Dermis blood vessel endothelial cell (primary cell): Measurements from ENCODE around the gene CNTNAP2. TPM values are rescaled to one million over a fixed set of nuclear protein-coding genes. Genes with fewer than 3 reads are reported as not detected.

Experiments used
- DNase-seq: peaks from one replicate; pipeline ENCODE4 v3.0.0; 2010
- total RNA-seq: library from RNA; depleted of rRNA; stranded (reverse); fragments of >200 nt; gene quantifications from 2 replicates; pipeline ENCODE4 v1.2.3, GENCODE V29; 2014

The CNTNAP2 gene
- total RNA-seq, 1 donor from 2014 or later = not detected

DNA sequence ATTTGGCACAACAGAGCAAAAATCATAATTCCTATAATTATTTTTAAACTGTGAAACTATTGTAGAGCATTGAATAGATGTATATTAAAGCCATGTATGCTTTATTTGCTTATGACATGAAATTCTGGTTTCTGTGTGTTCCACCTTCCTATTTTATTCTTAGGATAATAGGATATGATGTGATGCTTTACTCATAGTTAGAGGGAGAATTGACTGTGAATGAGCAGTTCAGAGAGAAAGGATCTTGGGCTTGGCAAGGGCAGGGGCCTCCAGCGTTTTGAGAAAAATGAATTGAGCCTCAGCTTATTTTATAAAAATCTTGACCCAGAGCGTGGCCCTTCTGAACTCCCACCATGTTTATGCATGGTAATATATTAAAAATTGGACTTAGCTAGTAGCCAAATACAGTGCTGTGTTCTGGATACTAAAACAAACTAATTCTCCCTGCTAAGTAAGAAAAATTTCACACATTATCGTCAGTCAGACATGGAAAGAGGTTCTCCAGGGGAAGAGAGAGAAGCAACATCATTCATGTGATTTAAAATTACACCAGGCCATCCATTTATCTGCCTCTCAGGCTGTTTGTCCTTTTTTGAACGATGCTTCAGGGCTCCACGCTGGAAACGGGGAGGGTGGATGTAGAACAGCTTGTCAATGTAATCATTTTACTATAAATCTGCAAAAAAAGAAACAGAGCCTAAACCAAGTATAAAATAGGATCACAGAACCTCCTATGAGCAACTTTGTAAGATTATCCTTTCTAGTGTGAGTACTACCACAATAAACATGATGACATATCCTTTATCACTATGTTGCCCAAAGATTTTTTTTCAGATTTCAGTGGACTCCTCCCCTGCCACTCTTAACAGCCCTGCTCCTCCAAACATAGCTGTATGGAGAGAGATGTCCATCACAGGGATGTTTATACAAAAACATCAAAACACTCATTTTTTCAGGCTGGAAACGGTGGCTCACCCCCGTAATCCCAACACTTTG is 2215.9 kb downstream of the CNTNAP2 start:
- no peak for DNase-seq

DNA sequence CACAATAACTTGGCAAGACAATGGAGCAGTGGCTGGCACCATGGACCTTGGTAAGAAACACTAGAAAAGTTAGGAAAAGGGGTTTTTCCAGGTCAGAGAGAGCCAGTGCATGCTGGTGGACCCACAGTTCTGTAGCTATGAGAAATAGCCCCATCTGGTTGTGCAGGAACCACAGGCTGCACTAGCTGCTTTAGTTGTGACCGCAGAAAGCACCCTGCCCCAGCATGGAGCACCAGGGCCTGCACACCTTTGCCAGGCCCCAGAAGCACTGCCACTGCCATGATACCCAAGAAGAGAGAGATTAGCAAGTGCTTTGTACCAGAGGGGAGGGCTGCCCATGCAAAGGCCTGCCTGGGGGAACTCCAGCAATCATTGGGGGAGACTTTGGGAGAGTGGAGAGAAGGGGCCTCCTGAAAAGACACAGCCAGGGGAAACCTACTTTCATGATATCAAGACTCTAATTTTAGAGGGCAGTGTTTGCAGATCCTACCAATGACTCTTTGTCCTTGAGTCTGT is 2217.9 kb downstream of the CNTNAP2 start:
- no peak for DNase-seq

DNA sequence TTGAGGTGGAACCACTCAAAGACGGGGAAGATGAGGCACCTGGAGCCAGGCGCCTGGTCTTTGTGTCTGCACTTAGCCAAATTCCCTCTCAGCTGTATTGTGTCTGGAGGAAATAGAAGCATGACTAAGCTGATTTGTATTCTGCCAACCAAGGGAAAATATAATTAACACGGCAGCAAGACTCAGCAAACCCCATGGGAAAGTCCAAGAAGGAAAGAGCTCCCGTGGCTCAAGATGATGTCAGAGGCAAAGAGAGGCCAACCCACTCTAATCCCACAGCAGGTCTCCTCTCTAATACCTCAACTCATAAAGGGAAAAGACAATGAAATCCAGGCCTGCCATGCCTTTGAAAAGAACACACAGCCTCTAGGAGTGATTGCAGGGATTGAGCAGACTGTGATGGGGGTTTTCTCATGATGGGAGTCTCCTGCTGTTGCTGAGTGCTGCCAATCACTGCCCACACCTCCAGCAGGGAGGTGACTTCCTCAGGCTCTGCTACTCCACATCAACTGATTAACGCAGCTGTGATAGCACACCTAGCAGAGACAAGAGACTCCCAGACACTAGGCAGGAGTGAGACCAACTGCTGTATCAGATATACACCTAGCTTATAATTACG is 2218.5 kb downstream of the CNTNAP2 start:
- DNase-seq = peak; percentile 1

DNA sequence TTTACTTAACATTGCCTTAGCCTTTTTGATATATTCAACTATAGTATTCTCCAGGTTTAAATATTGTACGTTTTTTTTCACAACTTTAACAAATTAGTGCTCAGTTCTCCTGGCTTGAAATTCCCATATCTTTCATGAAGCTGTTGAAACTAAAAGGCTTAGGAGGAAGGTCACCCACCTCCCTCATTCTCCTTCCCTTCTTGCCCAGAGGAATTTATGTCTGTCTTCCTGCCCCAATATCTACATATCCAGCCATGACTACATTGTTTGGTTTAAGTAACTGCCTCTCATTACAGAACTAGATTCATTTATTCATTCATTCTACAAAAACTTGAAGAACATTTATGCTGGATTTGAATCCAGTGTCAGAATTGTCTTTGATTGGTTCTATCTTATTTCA is 2219.2 kb downstream of the CNTNAP2 start:
- no peak for DNase-seq

DNA sequence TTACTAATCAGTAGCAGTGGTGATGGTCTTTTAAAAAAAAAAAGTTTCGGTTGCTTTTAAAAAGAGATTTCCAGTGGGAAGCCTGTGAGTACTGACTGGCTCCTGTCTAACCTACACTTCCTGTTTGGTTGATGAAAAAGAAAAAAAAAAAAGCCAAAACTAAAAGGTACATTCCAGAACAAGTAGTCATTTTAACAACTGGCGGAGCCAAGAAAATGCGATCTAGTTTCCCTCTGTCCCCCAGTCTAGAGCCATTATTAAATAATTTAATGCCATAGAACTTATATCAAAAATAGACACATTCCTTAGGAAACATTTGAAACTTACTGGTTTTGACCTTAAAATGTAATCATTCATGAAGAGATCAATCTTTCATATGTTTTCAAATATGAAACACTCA is 2219.8 kb downstream of the CNTNAP2 start:
- no peak for DNase-seq

DNA sequence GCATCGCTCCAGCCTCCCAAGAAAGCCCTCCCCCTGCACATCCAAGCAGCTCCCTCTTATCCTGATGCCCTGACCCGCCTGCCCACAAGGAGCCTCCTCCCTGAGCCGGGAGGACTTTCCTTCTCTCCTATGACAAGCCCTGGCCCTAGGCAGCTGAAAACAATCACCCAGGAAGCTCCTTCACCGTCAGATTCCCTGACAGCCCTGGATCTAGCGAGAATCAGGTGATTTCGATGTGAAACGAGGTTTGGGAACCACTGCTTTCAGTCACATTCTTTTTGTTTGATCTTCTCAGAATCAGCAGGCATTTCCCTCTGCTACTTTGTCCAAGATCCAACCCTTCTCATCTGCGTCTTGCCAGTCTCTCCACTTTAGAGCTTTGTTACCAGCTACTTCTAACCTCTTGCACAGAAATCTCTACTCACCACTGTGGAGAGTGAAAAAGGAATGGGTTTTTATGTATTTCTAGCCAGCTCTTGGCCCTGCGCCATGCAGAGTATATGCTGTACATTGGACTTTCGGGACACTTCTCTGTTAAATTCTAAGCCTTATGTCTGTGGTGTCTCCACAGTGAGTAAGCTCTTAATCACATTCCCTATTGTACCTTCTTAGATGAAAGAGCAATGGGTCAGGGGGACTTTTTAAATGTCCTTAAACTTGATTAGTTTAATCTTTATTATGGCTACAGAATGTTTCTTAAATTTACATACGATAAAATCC is 2220.8 kb downstream of the CNTNAP2 start:
- DNase-seq = no peak

DNA sequence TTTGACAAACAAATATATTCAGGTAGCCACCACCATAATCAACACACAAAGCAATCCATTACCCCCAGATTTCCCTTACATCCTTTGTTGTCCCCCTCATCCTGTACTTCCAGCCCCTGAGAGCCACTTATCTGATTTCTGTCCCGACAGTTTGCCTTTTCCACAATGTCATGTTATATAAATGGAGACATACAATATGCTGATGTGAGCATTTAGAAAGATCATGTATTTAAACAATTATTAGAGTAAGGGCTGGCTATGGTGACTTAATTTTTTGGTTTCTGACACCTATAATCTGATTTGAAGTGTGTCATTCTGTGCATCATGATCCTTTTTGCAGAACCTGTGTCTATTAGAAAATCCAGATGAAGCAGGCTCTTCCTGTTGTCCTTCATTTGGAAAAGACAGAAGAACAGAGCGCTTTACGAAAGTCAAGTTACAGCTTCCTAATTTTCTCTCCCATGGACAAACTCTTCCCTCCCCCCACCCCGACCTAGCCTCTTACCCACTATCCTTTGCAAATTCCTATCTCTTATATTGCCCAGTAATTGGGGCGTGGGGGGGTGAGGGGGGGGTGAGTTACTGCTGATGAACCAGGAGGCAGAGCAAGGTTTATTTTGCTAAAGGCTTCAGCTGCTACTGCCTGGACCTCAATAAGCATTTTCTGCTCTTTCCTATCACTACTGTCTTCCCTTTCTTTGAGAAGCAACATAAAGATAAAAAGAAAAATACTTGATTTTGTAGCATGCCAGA is 2221.6 kb downstream of the CNTNAP2 start:
- DNase-seq = no peak

DNA sequence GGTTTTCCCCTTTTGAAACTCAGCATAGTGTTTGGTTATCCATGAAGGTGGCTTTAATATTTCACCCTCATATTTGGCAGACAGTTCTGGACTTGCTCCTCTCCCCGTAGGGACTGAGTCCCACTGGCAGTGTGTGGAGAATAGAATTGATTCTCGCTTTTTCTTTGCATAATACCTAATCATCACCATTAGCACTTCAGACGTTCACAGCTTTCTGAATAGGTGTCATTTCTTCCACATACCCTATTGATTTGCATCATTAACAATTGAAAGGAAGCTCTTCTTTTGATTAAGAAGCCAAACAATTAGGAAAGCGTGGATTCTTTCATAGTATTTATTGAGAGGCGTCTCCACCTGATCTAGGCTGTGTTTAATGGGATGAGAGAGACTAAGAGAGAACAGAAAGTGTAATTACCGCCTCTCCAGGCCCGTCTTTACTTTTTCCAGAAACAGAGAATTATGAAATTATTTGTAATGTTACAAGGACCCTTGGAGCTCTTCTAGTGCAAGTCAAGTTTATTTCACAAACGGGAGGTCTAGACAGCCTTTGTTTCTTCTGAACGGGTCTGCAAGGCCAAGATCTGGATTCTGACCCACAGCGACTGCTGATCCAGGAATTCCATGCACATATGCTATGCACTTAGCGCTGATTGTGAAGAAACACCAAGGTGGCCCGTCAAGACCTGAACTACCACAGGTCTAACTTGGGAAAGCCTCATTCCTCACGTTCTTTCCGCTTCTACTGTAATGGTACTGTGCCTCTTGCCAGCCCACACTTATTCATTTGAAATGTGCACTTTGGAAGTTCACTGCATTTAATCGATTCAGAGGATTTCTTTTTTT is 2224.1 kb downstream of the CNTNAP2 start:
- DNase-seq = no peak

DNA sequence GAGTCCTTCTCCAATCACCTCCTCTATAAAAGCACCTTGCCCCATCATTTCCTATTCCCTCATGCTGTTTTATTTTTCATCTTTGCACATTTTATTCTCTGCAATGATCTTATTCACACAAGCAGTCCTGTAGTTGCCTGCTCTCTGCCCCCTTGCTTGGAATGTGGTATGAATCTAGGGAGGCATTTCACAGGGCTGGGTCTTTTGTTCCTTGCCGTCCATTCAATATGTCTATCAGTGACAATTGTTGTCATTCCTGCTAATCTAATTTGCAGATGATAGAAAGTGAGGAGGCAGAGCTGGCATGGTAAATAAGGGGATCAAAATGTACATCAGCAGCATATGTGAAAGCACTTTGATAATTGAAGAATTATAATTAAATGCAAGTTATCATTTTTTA is 2227.8 kb downstream of the CNTNAP2 start:
- no peak for DNase-seq

DNA sequence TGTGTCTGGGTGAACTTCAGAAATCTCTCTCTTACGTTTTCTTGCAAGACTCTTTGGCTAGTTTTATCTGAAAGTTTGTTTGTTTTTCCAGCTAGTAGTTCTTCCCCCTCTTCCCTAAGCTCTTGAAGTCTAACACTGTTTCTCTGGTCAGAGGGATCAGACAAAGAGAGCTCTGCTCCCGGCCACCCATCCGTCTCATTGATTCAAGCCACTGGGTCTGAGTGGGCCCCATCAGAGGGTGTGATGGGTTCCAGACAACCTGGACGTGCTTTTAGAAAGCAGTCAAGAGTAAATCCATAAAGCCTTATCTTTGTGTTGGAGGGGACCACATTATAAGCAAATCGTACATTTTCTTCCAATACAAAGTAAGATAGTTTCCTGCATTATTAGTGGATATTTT is 2231.4 kb downstream of the CNTNAP2 start:
- DNase-seq = no peak

DNA sequence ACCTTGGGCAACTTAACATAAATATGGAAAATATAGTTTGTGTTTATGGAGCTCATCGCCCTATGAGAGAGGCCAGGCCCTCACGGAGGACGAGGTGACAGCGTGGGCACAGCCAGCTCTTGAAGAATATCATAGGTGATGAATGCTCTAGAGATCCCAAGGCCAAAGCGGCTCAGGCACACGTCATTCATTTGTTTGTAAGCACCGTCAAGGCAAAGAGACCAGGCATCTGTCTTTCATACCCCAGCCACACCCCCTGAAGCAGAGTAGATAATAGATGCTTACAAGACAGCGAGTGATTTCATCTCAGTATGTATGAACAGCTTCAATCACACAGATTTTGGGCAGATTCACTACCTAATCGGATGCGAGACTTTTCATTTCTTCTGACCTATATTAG is 2231.9 kb downstream of the CNTNAP2 start:
- DNase-seq = no peak

DNA sequence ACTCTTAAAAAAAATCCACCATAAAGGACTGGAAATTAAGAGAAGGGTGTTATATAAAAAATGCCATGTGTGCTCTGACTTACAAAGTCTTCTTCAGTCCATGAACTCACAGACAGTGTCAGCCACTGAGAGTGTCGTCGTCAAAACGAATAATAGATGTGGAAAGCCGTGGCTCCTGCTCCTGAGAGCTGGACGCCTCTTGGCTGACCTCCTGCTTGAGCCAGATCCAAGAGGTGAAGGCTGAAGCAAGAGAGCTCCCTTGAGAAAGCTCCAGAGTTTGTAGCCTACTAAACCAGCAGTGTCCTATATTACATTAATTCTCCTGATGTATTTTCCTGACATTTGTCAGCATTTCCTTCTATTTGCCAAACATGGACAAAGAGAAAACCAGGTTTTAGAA is 2239.7 kb downstream of the CNTNAP2 start:
- no peak for DNase-seq

DNA sequence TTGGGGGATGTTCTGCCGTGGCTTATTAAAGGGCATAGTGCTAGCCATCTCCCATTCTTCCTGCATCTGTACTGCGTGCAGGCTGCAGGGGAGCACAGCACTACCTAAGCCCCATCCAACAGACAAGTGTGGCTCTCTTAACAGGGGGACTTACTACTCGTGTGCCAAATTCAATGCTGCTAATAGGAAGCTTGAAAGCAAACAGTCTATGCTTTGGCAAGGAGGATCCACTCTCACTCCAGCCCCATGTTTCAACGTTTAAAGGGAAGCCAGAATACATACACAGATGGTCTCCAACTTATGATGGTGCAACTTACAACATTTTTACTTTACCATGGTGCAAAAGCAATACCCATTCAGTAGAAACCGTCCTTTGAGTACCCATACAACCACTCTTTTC is 2245.9 kb downstream of the CNTNAP2 start:
- DNase-seq = no peak

DNA sequence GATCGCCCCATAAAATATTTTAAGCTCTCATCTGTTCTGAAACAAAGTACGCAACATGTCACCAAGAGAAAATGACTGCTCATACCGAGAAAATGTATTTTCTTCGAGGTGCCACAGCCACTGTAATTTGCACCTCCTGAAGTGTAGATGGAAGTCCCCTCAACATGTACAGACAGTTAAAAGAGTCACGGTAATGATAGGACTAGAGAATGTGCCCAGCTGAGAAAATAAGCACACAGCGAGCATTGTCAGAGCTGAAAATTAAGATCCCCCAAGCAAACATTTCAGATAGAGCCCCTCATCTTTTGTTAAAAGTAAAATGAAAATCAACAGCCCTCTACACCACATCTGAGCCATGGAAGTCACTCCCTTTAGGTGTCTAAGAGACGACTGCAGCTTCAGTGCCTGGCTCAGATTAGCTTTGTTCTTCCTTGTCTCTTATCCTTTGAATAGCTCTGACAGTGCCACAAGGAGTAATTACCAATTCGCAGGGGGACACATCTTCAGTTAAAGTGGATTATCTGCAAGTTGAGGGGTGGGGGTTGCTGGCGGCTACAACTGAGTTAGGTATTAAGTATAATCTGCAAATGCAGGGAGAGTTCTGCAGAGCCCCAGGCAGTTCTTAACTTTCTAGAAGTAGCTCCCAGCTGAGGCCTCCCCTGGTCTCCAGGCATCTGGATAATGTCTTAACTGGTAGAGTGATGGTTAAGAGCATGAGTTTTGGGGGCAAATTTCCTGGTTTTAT is 2251.3 kb downstream of the CNTNAP2 start:
- DNase-seq = no peak

DNA sequence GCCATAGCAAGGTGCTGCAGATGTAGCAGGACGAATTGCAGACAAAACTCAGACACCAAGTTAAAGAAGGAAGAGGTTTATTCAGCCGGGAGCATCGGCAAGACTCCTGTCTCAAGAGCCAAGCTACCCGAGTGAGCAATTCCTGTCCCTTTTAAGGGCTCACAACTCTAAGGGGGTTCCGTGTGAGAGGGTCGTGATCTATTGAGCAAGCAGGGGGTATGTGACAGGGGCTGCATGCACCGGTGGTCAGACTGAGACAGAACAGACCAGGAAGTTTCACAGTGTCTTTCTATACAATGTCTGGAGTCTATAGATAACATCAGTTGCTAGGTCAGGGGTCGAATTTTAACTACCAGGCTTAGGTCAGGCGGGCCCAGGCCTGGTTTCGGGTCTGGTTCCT is 2252.0 kb downstream of the CNTNAP2 start:
- DNase-seq = no peak

DNA sequence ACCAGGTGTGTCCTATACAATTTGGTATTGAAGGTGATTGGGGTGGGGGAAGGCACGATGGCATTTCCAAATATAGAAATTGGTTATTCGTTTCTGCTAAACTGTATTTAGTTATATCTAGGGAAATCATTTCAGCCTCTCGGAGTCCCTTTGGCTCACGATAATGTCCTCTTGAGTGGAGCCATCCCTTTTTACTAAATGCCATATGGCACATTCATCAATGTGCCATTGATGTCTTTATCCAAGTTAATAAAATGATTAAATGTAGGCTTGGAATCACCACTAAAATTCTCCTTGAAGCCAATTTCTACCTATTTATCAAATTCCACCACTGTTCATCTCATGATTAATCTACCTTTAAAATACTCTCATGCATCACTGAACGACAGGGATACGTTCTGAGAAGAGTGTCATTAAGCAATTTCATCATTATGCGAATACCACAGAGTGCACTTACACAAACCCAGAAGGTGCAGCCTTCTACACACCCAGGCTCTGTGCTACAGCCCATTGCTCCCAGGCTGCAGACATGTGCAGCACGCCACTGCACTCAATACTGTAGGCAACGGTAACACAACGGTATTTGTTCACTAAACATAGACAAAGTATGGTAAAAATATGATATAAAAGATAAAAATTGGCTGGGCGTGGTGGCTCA is 2254.8 kb downstream of the CNTNAP2 start:
- DNase-seq = no peak

DNA sequence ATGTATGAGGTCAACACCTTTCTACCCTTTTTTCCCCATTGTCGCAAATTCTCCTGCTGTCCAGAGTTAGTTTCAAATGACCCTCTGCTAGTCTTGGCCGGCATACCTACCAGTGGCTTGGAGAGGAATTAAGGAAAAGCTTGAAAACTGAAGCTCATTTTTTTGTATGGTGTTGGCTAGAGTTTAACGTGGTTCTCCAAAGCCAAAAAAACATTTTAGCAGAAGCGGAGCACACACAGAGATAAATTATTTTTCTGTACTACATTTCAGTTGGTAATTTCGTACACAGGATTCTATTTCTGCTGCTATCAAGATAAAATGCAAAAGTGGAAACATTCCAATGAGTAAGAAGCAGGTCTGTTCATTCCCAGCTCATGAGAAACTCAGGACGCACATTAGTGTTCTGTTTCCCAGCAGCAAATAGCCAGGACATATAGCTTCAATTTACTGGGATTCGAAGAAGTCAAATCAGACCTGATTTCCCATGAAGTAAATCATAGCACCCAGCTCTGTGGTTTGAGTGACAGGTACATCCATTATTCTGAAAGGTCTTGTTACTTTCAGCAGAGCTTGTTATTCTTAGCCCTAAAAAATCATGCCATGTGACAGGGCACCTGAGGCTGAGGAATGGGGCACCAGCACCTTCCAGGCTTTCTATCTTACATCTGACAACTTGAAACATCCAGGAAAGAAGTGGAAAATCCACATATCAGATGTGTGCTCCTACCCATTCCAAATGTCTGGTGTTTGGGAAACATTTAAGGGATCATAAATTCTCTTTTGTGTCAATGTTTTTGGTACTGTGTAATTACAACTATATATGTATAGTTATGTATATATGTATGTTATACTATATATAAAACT is 2258.0 kb downstream of the CNTNAP2 start:
- DNase-seq = no peak

DNA sequence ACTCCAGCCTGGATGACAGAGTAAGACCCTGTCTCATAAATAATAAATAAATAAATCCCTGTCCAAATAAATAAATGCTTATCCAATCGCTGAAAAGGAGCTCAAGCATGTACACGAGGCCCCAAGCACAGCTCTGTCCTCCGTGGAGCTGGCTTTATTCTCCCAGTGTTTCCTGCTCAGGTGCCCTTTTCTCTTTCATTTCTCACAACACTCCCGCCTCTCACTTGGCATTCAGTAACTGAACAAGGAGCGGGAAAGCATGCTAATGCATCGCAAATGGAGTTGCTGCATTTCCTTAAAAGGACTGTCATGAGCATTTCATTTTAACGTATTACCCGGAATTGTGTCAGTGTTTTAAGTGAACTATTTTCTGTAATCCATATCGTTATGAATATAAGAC is 2263.1 kb downstream of the CNTNAP2 start:
- DNase-seq = no peak
